Epidermal melanocyte (primary cell): ENCODE measurements around the gene CFAP251.

ENCODE experiments used
- DNase-seq: peaks from one replicate; pipeline ENCODE4 v3.0.0; 2011; ENCODE audit warnings: low spot score; ENCODE audit not compliant: insufficient read length

The CFAP251 gene

GRCh38 chr12:122001466-122002209, 83.2 kb downstream of the CFAP251 start:
- DNase-seq = no peak

- no peak for DNase-seq
Observed at GRCh38 chr12:122003651-122004611, 85.5 kb downstream of the CFAP251 start.

- no peak for DNase-seq
Observed at GRCh38 chr12:122004633-122005071, 86.3 kb downstream of the CFAP251 start.

- DNase-seq = no peak
Observed at GRCh38 chr12:122005252-122005776, 86.9 kb downstream of the CFAP251 start.

- DNase-seq = no peak
Observed at GRCh38 chr12:122006186-122006926, 88.0 kb downstream of the CFAP251 start.

GRCh38 chr12:122009741-122010140, 91.3 kb downstream of the CFAP251 start:
- no peak for DNase-seq

GRCh38 chr12:122012184-122012583, 93.8 kb downstream of the CFAP251 start:
- DNase-seq = no peak

GRCh38 chr12:122013136-122013535, 94.7 kb downstream of the CFAP251 start:
- DNase-seq = no peak

DNA sequence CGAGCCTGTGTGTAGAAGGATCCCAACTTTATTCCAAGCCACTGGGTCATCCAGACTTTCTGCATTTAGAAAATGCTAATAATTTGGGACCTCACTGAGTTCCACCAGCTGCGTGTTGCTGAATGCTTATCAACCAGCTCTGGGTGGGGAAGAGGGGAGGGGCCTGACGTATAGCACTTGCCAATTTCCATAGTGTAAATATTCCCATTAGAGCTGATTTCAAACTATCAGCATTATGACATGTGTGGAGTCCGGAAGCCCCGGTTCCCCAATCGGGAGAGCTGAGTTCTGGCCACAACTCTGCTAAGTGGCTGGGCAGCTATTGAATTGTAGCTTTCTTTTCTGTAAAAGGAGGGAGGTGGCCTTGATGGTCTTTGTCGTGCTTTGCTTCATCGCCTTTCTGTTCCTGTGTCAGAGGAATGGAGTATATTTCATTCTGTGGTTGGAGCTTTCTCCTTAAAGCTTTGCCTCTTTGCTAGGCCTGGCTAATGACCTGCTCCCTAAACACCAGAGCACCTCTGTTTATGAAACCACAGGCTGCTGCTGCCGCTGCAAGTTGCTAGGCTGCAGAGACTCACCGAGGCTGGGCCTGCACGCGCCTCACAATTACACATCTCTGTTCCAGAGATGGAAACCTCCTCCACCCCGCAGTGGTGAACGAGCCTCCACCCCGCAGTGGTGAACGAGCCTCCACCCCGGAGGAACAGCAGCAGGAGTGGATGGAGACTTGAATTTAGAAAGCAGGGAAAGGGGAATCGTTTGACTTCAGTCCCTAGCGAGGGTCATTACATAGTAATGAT, 95.6 kb downstream of the CFAP251 start:
- DNase-seq = no peak

- DNase-seq = no peak
Observed at GRCh38 chr12:122014781-122015180, 96.4 kb downstream of the CFAP251 start.

DNA sequence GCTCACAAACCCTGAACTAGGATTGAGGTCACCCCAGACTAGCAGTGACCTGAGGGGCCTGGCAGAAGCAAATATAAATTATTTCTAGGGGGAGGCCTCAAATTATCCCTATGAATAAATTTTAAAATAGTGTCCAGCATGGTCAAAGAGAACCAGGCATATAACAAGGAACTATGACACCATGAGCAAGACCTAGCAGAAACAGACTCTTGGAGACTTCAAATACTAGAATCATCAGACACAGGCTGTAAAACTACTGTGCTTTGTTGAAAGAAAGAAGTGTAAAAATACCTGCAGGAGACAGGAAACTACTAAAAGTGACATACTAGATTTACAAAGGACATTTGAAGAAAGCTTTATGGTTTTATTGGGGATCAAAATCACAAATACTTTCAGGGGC, 100.1 kb downstream of the CFAP251 start:
- no peak for DNase-seq

GRCh38 chr12:122018937-122019336, 100.5 kb downstream of the CFAP251 start:
- no peak for DNase-seq

- no peak for DNase-seq
Observed at GRCh38 chr12:122020795-122021192, 102.4 kb downstream of the CFAP251 start.

GRCh38 chr12:122021193-122021821, 102.9 kb downstream of the CFAP251 start:
- no peak for DNase-seq

GRCh38 chr12:122021822-122022392, 103.5 kb downstream of the CFAP251 start, which contains the start of gene BCL7A:
Gene BCL7A, plus strand, starts transcription at chr12:122021884. Its CDS starts 208 bp downstream, at chr12:122022092.
- DNase-seq = peak; percentile 48

GRCh38 chr12:122022393-122023338, 104.3 kb downstream of the CFAP251 start:
- no peak for DNase-seq

DNA sequence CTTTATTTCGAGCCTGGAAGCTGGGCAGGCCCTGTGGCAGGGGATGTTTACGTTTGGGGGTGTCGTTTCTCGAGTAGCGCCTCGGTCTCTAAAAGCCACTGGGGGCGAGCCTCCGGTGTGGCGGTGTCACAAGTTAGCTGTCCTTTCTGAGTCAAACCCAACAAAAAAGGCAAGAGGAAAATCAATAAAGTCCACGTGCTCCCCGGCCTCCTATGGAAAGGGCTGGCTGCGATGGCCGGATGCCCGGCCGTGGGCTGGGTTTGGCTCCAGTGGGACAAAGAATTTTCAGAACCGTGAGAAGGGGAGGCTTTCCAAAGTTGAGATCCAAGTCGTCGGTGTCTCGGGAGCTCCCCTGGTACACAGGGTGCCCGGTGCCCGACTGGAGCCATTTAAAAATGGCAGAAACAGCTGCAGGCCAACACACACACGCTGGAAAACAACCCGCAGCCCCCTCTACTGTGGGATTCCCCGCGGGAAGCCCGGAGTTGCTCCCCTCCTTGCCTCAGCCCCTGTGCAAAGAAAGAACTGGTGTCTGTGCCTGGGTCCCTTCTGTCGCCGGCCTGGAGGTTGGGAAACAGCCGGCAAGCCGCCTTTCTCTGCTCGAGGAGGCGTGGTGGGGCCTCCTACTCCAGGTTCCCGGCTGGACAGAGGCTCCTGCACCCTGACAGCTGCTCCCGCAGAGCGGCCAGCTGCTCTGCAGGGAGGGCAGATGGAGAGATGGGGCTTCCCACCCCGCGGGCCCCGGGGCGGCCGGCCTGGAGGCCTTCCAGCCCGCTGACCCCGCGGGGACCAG, 105.1 kb downstream of the CFAP251 start:
- DNase-seq = peak; percentile 80
